Uterus (tissue), 2 donors: Measurements from ENCODE around the gene SUDS3.

Experiments
- CTCF ChIP-seq, 4 experiments: fragments of 200-600 bp in 2 of 4; fragments of 450-650 bp in 2 of 4; sonication (generic) in 2 of 4; IDR thresholded peaks; one replicate each; pipeline ENCODE4 v1.5.1; 2016 to 2019; ENCODE audit warnings: antibody characterized with exemption in 4 of 4, mild to moderate bottlenecking in 2 of 4, moderate library complexity in 1 of 4
- POLR2A ChIP-seq, 2 donors: fragments of 450-650 bp; IDR thresholded peaks; one replicate each; pipeline ENCODE4 v1.6.1; 2016; ENCODE audit warnings: antibody characterized with exemption in 2 of 2, mild to moderate bottlenecking in 1 of 2, moderate library complexity in 1 of 2

- TF ChIP-seq CTCF (IDR thresholded peaks at IDR 0.05) (no peak), POLR2A (IDR thresholded peaks at IDR 0.05) (no peak)
Measured at GRCh38 chr12:118374126-118374725, 2.1 kb upstream of the SUDS3 start.
